Small intestine (tissue), 7 donors: ENCODE measurements around the gene HEMGN. TPM values are rescaled to one million over a fixed set of nuclear protein-coding genes. Genes with fewer than 3 reads are reported as not detected.

Experiments
- DNase-seq, 2 donors: peaks; one replicate each; pipeline versions ENCODE4 v3.0.0 to v3.0.0-alpha.2; 2013
- FAIRE-seq: peaks from 2 replicates; lab custom pipeline; 2012; peaks lifted over from hg19 to GRCh38; lab: Jason Lieb, UNC
- H3K27ac ChIP-seq, 3 donors: one replicate each; pipeline ENCODE4 v1.5.1; 2013; ENCODE audit warnings: low read length in 2 of 3, mild to moderate bottlenecking in 2 of 3, control low read depth in 1 of 3, inconsistent platforms in 1 of 3, low read depth in 1 of 3, moderate library complexity in 1 of 3
- H3K27me3 ChIP-seq, 3 donors: one replicate each; pipeline ENCODE4 v1.6.1; 2013; ENCODE audit warnings: low read length in 3 of 3, inconsistent platforms in 1 of 3; ENCODE audit not compliant: control insufficient read depth in 3 of 3, insufficient read depth in 3 of 3
- H3K36me3 ChIP-seq, 3 donors: one replicate each; pipeline ENCODE4 v1.6.1; 2013; ENCODE audit warnings: low read length in 3 of 3, inconsistent platforms in 1 of 3, low read depth in 1 of 3, mild to moderate bottlenecking in 1 of 3, moderate library complexity in 1 of 3; ENCODE audit not compliant: control insufficient read depth in 3 of 3, insufficient read depth in 2 of 3
- H3K4me1 ChIP-seq, 3 donors: one replicate each; pipeline ENCODE4 v1.6.1; 2013; ENCODE audit warnings: low read length in 2 of 3, inconsistent platforms in 1 of 3, low read depth in 1 of 3, mild to moderate bottlenecking in 1 of 3, moderate library complexity in 1 of 3; ENCODE audit not compliant: control insufficient read depth in 3 of 3, insufficient read depth in 2 of 3
- H3K4me3 ChIP-seq, 3 donors: one replicate each; pipeline ENCODE4 v1.5.1; 2013; ENCODE audit warnings: low read length in 3 of 3, control low read depth in 1 of 3, inconsistent platforms in 1 of 3, low read depth in 1 of 3, mild to moderate bottlenecking in 1 of 3, moderate library complexity in 1 of 3
- H3K9me3 ChIP-seq, 2 donors: one replicate each; pipeline ENCODE4 v1.6.1; 2013; ENCODE audit warnings: low read depth in 1 of 2, low read length in 1 of 2; ENCODE audit not compliant: control insufficient read depth in 2 of 2, insufficient read depth in 1 of 2
- WGBS, 3 donors: extraction: QIAGEN DNeasy Blood & Tissue Kit; methylation state at CpG; one replicate each; pipeline ENCODE4 v1.1.7; 2013; 5-methylcytosine and 5-hydroxymethylcytosine counted together
- polyA plus RNA-seq, 4 donors: library from polyadenylated mRNA; stranded (reverse) in 3 of 4; unstranded in 1 of 4; fragments of 200-250 nt in 3 of 4; fragments of 120-200 nt in 1 of 4; gene quantifications; one replicate each; pipeline versions ENCODE4 v1.2.1 to v1.2.3, GENCODE V29; 2013
- donor health status: healthy with polysubstance abuse.
- donor health status: control.
- donor health status: control.
- donor health status: Bipolar disorder and iron deficiency.
- donor health status: healthy.

Gene HEMGN
- polyA plus RNA-seq, 4 donors, result 0.03 to 0.74 TPM; not detected in 2

DNA sequence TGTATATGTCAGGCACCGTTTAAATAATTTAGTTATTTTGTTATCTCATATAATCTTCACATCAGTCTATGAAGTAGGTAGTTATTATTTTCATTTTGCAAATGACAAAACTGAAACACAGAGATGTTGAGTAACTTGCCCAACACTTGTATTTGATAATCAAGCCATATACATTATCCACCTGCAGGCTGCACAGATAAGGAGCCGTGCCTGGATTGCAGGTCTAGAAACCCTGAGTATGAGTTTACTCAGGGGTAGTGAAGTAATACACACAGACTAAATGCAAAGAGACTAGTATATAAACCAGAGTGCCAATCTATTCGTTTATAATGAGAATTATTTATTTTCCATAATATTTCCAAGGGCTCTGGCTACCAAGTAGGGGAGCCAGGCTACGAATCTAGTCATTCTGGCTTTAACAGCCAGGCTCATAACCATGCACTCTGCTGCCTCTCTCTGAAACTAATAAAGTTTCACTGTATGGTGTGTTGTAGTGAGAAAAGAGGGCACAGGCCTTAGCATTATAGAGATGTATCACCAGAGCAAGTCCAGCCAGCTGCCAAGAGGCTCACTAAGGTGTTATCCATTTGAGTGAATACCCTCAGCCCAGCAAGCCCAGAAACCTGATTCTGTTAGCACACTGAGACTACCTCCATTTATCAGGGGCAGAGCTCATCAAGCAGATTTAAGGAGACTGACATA is 4.5 kb downstream of the HEMGN start:
- H3K9me3 ChIP-seq, result no peaks in the 10 kb centered on the region
- no peak overlapping the region for H3K4me3 ChIP-seq
- no peak for DNase-seq
- H3K27me3 ChIP-seq, result peaks cover 0 to 21% (median 5%) of the 10 kb centered on the region in 3 donors
- H3K4me1 ChIP-seq, result no peaks in the 10 kb centered on the region
- H3K36me3 ChIP-seq, result no peaks in the 10 kb centered on the region
- WGBS, 3 donors, result 45 to 54% (median 48%) methylated on average over 4 of the region's 4 CpGs
- no peak for FAIRE-seq
- H3K27ac ChIP-seq, result no peak overlapping the region

DNA sequence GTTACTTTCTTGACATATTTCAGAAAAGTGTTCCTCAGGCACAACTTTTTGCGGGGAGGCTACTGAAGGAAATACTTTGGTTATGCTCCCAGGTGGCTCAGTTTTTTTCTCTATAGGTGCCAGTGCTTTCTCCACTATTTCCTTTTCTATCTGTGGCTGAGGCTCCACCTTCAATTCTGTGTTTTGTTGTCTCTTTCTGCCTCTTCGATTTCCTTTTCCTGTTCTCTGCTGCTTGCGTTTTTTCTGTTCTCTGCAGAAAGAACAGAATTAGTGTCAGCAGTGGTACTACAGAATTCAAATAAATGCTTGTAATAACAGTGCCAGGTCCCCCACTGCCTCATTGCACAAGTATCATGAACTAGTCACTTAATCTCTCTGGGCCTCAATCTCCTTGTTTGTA is 7.0 kb downstream of the HEMGN start:
- H3K9me3 ChIP-seq, result no peaks in the 10 kb centered on the region
- no peak for FAIRE-seq
- peak in 1 of 2 donors; percentile 21 for DNase-seq
- peaks cover 0 to 20% (median 5%) of the 10 kb centered on the region in 3 donors for H3K27me3 ChIP-seq
- H3K4me1 ChIP-seq, result no peaks in the 10 kb centered on the region
- H3K27ac ChIP-seq, result peak overlapping the region in 1 of 3 donors; percentile 30
- H3K4me3 ChIP-seq, result no peak overlapping the region
- H3K36me3 ChIP-seq, result no peaks in the 10 kb centered on the region
- WGBS, 3 donors, result 45 to 60% (median 57%) methylated on average over 3 of the region's 3 CpGs

DNA sequence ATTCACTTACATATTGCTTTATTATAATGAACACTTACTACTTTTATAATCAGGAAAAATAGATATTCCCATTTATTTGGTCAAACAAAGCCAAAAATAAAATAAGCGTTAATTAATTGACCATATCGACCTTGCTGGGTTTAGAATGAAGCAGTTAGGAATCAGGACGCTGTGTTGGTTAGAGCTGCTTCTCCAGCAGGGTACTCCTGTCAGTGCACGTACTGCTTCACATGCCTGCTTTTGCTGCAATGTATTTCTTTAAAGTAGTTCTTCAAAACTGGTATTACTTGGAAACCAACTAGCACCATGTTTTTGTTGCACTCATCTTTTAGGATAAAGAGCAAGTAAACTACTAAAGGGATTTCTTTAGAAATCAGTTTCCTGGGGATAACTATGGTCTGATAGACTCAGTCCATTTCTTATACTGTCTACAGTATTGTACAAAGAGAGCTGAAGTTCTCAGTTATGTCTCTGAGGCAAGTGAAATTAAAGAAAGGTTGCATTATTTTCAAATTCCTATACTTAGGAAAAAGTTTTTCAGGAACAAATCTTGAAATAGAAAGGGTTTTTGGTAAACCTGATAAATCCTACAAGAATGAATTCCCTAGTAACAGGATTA is 8.9 kb downstream of the HEMGN start:
- Histone ChIP-seq H3K4me1 (no peaks in the 10 kb centered on the region), H3K4me3 (no peak overlapping the region), H3K27me3 (peaks cover 0 to 12% (median 0%) of the 10 kb centered on the region in 3 donors), H3K36me3 (no peaks in the 10 kb centered on the region), H3K9me3 (no peaks in the 10 kb centered on the region), H3K27ac (no peak overlapping the region)
- DNase-seq, result no peak
- WGBS, 3 donors, result 56 to 68% (median 65%) methylated on average over 4 of the region's 4 CpGs
- FAIRE-seq, result no peak

DNA sequence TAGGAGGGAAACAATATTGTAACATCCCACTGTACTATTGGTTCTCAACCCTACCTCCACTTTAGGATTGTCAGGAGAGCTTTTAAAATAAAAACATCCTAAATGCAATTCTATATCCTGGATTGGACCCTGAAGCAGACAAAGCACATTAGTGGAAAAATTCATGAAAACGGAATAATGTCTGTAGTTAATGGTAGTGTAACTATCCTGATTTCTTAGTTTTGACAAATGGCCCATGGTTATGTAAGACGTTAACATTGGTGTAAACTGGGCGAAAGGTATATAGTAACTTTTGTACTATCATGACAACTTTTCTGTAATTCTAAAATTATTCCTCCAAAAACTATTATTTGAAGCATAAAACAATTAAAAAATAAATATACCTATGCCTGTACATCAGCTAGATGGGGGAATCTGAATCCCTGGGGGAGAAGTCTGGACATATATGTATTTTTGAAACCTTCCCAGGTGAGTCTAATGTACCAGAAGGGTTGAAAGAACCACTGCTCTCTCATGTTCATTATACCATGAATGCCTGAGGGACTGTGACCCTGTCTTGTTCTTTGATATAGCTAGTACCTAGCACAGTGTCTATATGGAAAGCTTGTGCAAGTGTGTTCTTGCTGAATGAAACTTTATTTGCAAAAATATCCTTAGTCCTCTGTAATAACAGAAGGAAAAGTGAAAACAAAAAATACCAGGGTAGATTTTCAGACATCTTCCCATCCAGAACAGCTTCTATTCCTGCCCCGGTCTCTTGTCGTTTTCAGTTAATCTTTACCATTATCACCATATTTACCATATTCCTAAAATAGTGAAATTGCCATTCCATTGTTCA is 12.3 kb downstream of the HEMGN start:
- Histone ChIP-seq H3K27ac (no peak overlapping the region), H3K4me3 (no peak overlapping the region), H3K4me1 (peaks cover 0 to 9% (median 1%) of the 10 kb centered on the region in 3 donors), H3K36me3 (no peaks in the 10 kb centered on the region), H3K27me3 (peaks cover 0 to 6% (median 0%) of the 10 kb centered on the region in 3 donors), H3K9me3 (no peaks in the 10 kb centered on the region)
- FAIRE-seq (no peak), DNase-seq (no peak)
- WGBS, 3 donors, result 64 to 76% (median 66%) methylated on average over 5 of the region's 5 CpGs

DNA sequence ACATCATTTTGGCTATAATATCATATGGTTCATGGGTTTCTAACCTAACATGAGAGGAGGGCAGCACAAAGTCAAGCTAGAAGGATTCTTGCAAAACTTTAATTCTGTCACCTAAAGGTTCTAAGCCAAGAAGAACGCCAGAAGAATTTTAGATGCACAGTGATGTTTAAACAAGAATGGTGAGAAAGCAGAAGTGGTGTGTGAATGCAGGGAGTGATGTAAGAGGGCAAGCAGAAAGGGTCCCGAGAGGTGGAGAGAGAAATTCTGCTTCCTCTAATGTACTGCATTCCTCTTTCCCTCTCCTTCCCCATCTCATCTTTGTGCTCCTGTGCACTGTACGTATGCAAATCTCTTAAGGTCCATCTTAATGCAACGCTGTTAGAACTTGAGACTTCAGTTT is 13.6 kb downstream of the HEMGN start:
- H3K36me3 ChIP-seq, result no peaks in the 10 kb centered on the region
- H3K27ac ChIP-seq, result no peak overlapping the region
- FAIRE-seq (no peak), DNase-seq (no peak)
- 52 to 56% (median 53%) methylated on average over 4 of the region's 4 CpGs for WGBS, 3 donors
- H3K9me3 ChIP-seq, result no peaks in the 10 kb centered on the region
- H3K27me3 ChIP-seq, result peaks cover 0 to 3% (median 0%) of the 10 kb centered on the region in 3 donors
- H3K4me3 ChIP-seq, result no peak overlapping the region
- H3K4me1 ChIP-seq, result peaks cover 0 to 11% (median 1%) of the 10 kb centered on the region in 3 donors

DNA sequence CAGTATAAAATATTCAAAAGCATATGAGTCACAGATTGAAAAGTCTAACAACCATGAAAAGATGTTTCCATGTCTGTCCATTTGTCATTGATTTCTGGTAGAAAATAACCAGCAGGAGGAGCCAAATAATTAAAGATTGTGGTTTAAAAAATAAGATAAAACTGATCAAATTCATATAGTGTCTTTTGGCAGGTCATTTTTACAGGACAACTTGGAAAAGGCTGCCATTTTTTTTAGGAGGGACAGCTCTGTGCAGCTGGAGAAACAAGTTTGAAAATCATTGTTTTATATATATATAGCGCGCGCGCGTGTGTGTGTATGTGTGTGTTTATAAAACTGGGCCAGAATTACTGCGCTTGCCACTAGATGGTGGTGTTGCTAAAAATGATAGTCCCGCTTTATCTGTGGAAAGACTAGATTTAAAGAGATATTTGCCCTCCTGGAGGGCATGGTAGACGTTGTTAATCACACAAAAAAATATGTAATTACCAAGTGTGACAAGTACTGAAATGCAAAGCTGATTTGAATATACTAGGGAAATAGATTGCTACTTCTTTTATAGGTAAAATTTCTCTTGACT is 14.4 kb downstream of the HEMGN start:
- H3K27ac ChIP-seq, result peak overlapping the region in 1 of 3 donors; percentile 99
- H3K36me3 ChIP-seq, result no peaks in the 10 kb centered on the region
- H3K4me1 ChIP-seq, result peaks cover 0 to 11% (median 1%) of the 10 kb centered on the region in 3 donors
- H3K9me3 ChIP-seq, result no peaks in the 10 kb centered on the region
- WGBS, 3 donors, result 0 to 1% (median 0%) methylated on average over 8 of the region's 8 CpGs
- FAIRE-seq (peak; percentile 55), DNase-seq (peak; percentile 82 to 89)
- peak overlapping the region in 1 of 3 donors; percentile 21 for H3K4me3 ChIP-seq
- peaks cover 0 to 3% (median 0%) of the 10 kb centered on the region in 3 donors for H3K27me3 ChIP-seq

DNA sequence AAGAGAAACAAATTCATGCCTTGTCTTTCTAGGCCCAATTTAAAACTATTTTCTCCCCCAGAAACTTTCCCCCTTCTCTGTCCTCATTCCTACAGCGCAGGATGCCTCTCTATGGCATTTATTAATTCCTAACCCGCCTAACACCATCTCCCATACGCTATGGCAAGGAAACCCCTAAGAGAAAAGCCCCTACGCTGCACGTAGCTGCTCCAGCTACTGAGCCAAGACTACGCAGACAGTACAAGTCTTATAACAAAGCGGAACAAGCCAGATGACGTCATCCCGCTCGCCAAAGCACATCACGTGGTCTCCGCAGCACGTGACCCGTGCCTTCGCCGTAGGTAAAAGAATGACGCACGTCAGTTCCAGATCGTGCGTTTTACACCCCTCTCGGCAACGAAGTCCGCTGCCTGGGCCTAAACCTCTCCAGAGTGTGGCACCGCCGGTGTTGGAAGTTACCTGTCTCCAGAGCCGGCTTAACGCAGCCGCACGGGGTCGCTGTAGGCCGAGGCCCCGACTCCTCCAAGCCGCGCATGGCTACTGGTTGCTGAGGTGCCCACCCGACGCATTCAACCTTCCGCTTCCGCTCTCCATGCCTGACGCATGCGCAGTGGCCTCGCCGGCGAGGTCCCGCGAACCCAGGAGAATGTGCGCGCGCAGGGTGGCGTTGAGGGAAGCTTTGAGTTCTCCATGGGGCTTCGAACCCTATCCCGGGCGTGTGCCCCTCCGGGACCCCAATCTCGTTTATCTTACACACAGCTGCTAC is 15.8 kb downstream of the HEMGN start, which contains the start of gene TRMO:
TSS of gene TRMO (minus strand) at position 542 of the 766 bp plus-strand sequence. CDS start at position 535, 7 bp downstream.
- 0 to 1% (median 0%) methylated on average over 54 of the region's 54 CpGs for WGBS, 3 donors
- H3K27ac ChIP-seq, result peak within 1 kb of the TSS; percentile 94 to 99 (median 99)
- FAIRE-seq (no peak), DNase-seq (peak; percentile 99 to 100)
- H3K4me1 ChIP-seq, result peaks cover 0 to 11% (median 1%) of the 10 kb centered on the region in 3 donors
- H3K4me3 ChIP-seq, result peak within 1 kb of the TSS; percentile 43 to 69 (median 55)
- H3K9me3 ChIP-seq, result no peaks in the 10 kb centered on the region
- H3K36me3 ChIP-seq, result no peaks in the 10 kb centered on the region
- H3K27me3 ChIP-seq, result no peaks in the 10 kb centered on the region
